ENCODE results near the gene CDK19.
"Not testable (repeated sequence)": the region's sequence is repeated elsewhere in the genome, so short reads cannot be mapped to it uniquely, and the experiment has no call there.

Gene CDK19

DNA sequence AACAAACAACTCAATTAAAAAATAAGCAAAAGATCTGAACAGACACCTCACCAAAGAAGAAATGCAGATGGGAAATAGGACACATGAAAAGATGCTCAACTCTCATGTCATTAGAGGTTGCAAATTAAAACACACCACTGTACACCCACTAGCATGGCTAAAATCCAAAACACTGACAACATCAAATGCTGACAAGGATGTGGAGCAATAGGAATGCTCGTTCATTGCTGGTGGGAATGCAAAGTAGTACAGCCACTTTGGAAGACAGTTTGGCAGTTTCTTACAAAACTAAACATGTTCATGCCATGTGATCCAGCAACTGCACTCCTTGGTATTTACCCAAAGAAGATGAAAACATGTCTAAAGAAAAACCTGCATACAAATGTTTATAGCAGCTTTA is 47.2 kb downstream of the CDK19 start:
- ATAC-seq (ENCODE audit: low read depth) (no peak), DNase-seq (ENCODE audit: low spot score) (no peak)
- TF ChIP-seq, protein P1, sequence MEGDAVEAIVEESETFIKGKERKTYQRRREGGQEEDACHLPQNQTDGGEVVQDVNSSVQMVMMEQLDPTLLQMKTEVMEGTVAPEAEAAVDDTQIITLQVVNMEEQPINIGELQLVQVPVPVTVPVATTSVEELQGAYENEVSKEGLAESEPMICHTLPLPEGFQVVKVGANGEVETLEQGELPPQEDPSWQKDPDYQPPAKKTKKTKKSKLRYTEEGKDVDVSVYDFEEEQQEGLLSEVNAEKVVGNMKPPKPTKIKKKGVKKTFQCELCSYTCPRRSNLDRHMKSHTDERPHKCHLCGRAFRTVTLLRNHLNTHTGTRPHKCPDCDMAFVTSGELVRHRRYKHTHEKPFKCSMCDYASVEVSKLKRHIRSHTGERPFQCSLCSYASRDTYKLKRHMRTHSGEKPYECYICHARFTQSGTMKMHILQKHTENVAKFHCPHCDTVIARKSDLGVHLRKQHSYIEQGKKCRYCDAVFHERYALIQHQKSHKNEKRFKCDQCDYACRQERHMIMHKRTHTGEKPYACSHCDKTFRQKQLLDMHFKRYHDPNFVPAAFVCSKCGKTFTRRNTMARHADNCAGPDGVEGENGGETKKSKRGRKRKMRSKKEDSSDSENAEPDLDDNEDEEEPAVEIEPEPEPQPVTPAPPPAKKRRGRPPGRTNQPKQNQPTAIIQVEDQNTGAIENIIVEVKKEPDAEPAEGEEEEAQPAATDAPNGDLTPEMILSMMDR (IDR thresholded peaks at IDR 0.05; ENCODE audit: poor library complexity, severe bottlenecking), result no peak
- H3K9me3 ChIP-seq (ENCODE audit: severe bottlenecking), result no peaks in the 10 kb centered on the region
- no peaks in the 10 kb centered on the region for H3K36me3 ChIP-seq (ENCODE audit: low read depth)
- H3K27ac ChIP-seq (ENCODE audit: poor library complexity, severe bottlenecking), result no peak overlapping the region
- no peaks in the 10 kb centered on the region for H3K4me1 ChIP-seq (ENCODE audit: insufficient read depth, poor library complexity, severe bottlenecking)
- H3K27me3 ChIP-seq (ENCODE audit: insufficient read depth, poor library complexity, severe bottlenecking), result no peaks in the 10 kb centered on the region
- H3K4me3 ChIP-seq (ENCODE audit: severe bottlenecking), result no peak overlapping the region

DNA sequence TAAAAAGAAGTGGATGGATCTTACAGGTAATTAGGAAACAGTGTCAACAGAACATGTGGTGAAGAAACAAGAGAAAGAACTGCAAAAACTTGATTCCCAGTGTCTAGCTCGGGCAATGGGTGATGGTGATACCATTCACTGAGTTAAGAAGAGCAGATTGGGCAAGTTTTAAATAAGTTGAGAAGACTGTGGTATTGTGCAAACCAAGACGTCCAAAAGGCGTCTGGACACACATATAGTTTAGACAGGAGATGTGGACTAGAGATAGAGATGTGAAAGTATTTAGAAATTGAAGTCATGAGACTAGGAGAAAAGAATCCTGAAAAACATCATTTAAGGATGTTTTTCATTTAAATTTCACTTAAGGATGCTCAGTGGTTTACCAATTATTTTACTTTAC is 53.9 kb downstream of the CDK19 start:
- TF ChIP-seq, protein P1 (IDR thresholded peaks at IDR 0.05; ENCODE audit: poor library complexity, severe bottlenecking), result no peak
- H3K27ac ChIP-seq (ENCODE audit: poor library complexity, severe bottlenecking), result no peak overlapping the region
- no peaks in the 10 kb centered on the region for H3K9me3 ChIP-seq (ENCODE audit: severe bottlenecking)
- H3K27me3 ChIP-seq (ENCODE audit: insufficient read depth, poor library complexity, severe bottlenecking), result no peaks in the 10 kb centered on the region
- no peak overlapping the region for H3K4me3 ChIP-seq (ENCODE audit: severe bottlenecking)
- ATAC-seq (ENCODE audit: low read depth) (no peak), DNase-seq (ENCODE audit: low spot score) (no peak)
- H3K4me1 ChIP-seq (ENCODE audit: insufficient read depth, poor library complexity, severe bottlenecking), result no peaks in the 10 kb centered on the region
- H3K36me3 ChIP-seq (ENCODE audit: low read depth), result no peaks in the 10 kb centered on the region

DNA sequence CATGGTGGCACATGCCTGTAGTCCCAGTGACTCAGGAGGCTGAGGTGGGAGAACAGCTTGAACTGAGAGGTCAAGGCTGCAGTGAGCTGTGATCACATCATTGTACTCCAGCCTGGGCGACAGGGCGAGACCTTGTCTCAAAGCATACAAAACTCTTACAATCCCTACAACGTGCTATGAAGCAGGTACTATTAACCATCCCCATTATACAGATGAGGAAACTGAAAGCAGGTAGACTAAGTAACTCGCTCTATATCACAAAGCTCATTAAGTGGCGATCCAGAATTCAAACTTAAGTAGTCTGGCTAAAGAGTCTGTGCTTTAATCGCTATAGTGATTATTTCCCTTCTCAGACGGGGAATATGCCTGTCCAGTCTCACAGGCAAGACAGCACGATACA is 54.7 kb downstream of the CDK19 start:
- Histone ChIP-seq H3K9me3 (ENCODE audit: severe bottlenecking) (no peaks in the 10 kb centered on the region), H3K4me1 (ENCODE audit: insufficient read depth, poor library complexity, severe bottlenecking) (no peaks in the 10 kb centered on the region), H3K36me3 (ENCODE audit: low read depth) (no peaks in the 10 kb centered on the region), H3K4me3 (ENCODE audit: severe bottlenecking) (no peak overlapping the region), H3K27me3 (ENCODE audit: insufficient read depth, poor library complexity, severe bottlenecking) (no peaks in the 10 kb centered on the region), H3K27ac (ENCODE audit: poor library complexity, severe bottlenecking) (no peak overlapping the region)
- TF ChIP-seq, protein P1 (IDR thresholded peaks at IDR 0.05; ENCODE audit: poor library complexity, severe bottlenecking), result no peak
- ATAC-seq (ENCODE audit: low read depth) (no peak), DNase-seq (ENCODE audit: low spot score) (no peak)

DNA sequence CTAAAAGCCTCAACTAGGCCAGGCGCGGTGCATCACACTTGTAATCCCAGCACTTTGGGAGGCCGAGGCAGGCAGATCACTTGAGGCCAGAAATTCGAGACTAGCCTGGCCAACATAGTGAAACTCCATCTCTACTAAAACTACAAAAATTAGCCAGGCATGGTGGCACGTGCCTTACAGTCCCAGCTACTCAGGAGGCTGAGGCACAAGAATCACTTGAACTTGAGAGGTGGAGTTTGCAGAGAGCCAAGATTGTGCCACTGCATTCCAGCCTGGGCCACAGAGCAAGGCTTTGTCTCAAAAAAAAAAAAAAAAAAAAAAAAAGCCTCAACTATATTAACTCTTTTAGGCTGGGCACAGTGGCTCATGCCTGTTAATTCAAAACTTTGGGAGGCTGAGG is 55.2 kb downstream of the CDK19 start:
- not testable (repeated sequence) for H3K4me1 ChIP-seq (ENCODE audit: insufficient read depth, poor library complexity, severe bottlenecking); H3K36me3 ChIP-seq (ENCODE audit: low read depth); H3K9me3 ChIP-seq (ENCODE audit: severe bottlenecking); H3K4me3 ChIP-seq (ENCODE audit: severe bottlenecking); DNase-seq (ENCODE audit: low spot score); H3K27me3 ChIP-seq (ENCODE audit: insufficient read depth, poor library complexity, severe bottlenecking); H3K27ac ChIP-seq (ENCODE audit: poor library complexity, severe bottlenecking); ATAC-seq (ENCODE audit: low read depth)

DNA sequence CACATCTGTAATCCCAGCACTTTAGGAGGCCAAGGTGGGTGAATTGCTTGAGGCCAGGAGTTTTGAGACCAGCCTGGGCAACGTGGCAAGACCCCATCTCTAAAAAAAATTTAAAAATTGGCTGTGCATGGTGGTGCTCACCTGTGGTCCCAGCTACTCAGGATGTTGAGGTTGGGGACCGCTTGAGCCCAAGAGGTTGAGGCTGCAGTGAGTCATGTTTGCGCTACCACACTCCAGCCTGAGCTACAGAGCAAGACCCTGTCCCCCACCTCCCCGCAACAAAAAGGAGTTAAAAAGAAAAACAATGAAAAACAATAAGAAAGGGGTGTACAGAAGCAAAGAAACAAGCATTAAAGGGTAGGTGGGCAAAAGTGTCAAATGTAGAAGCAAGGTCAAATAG is 57.3 kb downstream of the CDK19 start:
- ATAC-seq (ENCODE audit: low read depth) (no peak), DNase-seq (ENCODE audit: low spot score) (no peak)
- H3K9me3 ChIP-seq (ENCODE audit: severe bottlenecking), result no peaks in the 10 kb centered on the region
- H3K4me1 ChIP-seq (ENCODE audit: insufficient read depth, poor library complexity, severe bottlenecking), result no peaks in the 10 kb centered on the region
- no peaks in the 10 kb centered on the region for H3K36me3 ChIP-seq (ENCODE audit: low read depth)
- TF ChIP-seq, protein P1 (IDR thresholded peaks at IDR 0.05; ENCODE audit: poor library complexity, severe bottlenecking), result no peak
- H3K4me3 ChIP-seq (ENCODE audit: severe bottlenecking), result no peak overlapping the region
- no peak overlapping the region for H3K27ac ChIP-seq (ENCODE audit: poor library complexity, severe bottlenecking)
- H3K27me3 ChIP-seq (ENCODE audit: insufficient read depth, poor library complexity, severe bottlenecking), result no peaks in the 10 kb centered on the region
